GM18505 (cell line): Measurements from ENCODE around the gene IPO11.
"Not testable (repeated sequence)": the region's sequence is repeated elsewhere in the genome, so short reads cannot be mapped to it uniquely, and the experiment has no call there.

Experiments
- ATAC-seq: cut with Tn5 transposase; IDR thresholded peaks from one replicate; pipeline ENCODE4 v1.9.1; 2021; ENCODE audit not compliant: unreplicated experiment
- POLR2A ChIP-seq: IDR thresholded peaks from 4 replicates; pipeline ENCODE4 v1.6.1; 2011; ENCODE audit warnings: borderline replicate concordance; ENCODE audit not compliant: insufficient read depth, insufficient read length; ENCODE audit errors: extremely low read depth

The IPO11 gene

DNA sequence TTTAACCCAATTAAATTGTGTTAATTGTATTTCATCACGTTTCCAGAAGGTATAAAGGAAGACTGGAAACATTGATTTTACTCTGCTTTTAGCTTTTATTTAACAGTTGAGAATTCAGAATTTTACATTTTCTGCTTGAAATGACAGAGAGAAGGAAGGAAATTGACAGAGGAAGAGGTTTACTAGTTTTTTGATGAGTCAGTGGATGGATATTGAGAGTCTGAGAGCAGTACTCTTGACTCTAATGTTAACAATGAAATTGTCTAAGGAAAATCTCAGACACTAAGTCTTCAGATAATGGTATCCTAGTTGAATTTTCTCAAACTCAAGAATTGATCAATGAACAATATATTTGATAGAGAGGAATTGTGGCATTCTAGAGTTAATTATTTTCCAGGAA, 60.6 kb downstream of the IPO11 start:
- ATAC-seq = no peak
- no peak for TF ChIP-seq POLR2A

DNA sequence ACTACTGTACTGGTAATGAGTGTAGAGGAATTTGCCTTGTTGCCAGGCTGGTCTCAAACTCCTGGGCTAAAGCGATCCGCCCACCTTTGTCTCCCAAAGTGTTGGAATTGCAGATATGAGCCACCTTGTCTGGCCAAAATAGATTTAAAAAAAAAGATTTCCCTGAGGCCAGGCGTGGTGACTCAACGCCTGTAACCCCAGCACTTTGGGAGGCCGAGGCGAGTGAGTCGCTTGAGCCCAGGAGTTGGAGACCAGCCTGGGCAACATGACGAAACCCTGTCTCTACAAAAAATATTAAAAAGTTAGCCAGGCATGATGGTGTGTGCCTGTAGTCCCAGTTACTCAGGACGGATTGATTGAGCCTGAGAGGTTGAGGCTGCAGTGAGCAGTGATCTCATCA, 62.5 kb downstream of the IPO11 start:
- no peak for TF ChIP-seq POLR2A
- no peak for ATAC-seq

DNA sequence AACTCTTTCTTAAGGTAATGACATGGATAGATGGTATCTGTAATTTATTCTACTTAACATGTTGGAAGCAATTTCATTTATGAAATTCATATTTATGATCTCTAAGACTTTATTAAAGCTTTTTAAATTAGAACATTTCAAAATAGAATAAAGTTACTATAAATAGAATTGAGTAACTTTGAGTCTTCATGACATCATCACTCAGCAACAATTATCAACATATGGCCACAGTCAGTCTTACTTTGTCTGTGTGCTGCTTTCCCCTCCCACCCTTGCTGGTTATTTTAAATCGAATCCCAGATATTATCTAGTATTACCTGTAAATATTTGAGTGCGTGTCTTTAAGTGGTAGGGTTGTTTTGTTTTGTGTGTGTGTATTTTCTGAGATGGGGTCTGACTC, 65.2 kb downstream of the IPO11 start:
- TF ChIP-seq POLR2A = no peak
- ATAC-seq = no peak

DNA sequence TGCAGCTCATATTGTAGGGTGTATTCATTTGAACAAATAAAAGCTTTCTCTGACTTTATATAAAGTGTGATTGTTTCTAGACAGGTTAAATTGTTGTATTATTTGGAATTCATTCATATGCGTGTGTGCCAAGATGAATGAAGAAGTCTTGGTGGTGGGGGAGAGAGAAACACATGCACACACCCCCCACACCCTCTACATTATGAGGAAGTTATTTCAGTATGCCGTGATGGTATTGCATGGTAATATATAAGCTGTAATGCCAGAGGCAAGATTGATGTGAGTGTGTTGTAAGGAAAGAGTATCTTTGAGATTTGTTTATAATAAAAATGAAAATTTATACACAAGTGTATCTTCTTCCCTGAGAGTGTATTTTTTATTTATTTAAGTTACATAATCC, 71.0 kb downstream of the IPO11 start:
- ATAC-seq = no peak
- no peak for TF ChIP-seq POLR2A

DNA sequence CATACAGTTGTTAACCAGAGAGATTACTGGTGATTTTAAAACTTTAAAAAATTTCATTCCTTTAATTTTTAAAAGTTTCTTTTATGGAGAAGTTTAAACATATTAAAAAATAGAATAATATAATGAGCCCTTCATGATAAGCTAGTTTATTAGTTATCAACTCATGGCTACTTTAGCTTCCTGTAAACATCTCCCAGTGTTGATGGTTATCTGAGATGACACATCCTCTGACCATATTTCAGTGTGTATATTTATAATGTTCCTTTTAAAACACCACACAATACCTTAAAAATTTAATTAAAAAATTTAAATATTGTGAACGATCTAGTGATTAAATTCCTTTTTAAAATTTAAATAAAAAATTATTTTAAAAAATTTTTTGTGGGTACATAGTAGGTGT, 74.1 kb downstream of the IPO11 start:
- no peak for ATAC-seq
- no peak for TF ChIP-seq POLR2A

DNA sequence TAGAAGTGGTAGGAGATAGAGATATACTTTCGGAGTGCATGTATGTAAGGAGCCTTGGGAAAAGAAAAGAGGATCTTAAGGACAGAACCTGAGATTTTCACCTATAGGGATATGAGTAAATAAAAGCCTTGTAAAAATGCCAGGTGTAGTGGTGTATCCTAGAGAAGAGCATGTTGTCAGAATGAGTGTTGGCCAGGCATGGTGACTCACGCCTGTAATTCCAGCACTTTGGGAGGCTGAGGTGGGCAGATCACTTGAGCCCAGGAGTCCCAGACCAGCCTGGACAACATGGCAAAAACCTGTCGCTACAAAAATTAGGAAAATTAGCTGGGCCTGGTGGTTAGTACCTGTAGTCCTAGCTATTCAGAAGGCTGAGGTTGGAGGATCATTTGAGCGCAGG, 76.0 kb downstream of the IPO11 start:
- no peak for ATAC-seq
- TF ChIP-seq POLR2A = no peak

DNA sequence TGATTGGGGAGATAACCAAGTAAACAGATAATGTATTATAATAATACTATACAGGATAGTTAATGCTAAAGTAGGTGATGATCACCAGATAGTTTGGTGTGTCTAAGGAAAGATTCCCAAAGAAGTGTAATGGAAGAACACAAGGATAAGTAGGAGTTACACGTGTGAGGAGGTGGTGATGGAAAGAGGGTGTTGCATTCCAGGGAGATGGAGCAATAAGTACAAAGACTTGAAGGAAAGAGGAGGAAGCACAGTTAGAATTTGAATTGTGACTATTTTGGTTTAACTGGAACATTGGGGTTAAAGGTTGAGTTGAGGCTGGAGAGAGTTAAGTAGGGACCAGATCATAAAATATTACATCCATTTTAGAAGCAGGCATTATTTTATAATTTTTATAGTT, 76.9 kb downstream of the IPO11 start:
- TF ChIP-seq POLR2A = no peak
- no peak for ATAC-seq

DNA sequence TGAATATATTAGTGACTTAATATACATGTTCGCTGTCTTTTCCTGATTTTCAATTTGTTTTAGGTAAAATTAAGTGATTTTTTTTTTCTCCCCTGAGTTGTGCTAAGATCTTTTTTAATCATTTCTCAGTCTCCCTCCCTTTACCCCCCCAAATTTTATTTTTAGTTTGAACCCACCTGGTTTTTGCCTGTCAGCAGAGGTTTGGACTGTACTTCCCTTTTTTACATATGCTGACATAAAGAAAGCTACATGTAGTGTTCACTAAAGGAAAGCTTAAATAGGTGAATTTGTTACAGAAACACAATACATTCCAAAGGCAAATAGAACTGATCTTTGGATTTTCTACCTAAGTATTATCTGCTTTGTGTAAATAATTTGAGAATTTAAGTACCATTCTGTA, 82.2 kb downstream of the IPO11 start:
- TF ChIP-seq POLR2A = no peak
- ATAC-seq = peak; percentile 64

DNA sequence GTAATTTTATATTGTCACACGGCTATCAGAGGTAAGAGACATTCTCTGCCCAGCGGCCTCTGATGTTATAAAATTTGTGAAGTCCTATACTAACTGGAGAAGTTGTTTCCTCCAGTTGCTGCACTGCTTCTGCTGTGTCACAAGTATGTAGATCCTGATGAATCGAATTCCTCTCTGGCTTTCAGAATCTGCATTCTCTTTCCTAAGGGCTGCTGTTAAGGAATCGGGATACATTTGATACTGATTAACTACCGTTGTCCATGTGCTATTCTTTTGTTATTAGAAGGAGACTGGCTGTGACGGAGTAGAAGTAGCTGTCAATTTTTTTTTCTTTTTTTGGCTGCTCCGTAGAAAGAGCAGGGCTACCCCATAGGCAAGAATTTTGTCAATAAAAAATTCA, 84.3 kb downstream of the IPO11 start:
- ATAC-seq = no peak
- TF ChIP-seq POLR2A = no peak

DNA sequence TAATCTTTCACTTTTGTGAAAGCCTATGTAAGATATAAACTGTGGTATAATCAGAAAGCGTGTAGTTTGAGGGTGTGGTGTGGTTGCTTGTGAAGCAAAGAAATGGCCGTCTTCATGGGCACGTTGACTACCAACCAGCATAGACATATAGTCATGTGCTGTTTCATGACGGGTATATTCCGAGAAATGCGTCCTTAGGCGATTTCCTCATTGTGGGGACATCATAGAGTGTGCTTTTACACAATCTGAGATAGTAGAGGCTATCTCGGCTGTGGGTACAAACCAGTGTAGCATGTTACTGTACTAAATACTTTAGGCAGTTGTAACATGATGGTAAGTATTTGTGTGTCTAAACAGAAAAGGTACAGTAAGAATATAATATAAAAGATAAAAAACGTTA, 86.4 kb downstream of the IPO11 start:
- TF ChIP-seq POLR2A = no peak
- no peak for ATAC-seq

DNA sequence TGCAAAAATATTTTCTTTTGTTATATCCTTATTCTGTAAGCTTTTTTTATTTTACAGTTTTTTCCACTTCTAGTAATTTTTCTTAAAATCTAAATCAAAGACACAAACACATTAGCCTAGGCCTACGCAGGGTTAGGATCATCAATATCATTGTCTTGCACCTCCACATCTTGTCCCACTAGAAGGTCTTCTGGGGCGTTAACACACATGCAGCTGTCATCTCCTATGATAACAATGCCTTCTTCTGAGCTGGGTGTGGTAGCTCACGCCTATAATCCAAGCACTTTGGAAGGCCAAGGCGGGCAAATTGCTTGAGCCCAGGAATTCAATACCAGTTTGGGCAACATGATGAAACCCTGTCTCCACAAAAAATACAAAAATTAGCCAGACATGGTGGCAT, 87.2 kb downstream of the IPO11 start:
- no peak for ATAC-seq
- no peak for TF ChIP-seq POLR2A

DNA sequence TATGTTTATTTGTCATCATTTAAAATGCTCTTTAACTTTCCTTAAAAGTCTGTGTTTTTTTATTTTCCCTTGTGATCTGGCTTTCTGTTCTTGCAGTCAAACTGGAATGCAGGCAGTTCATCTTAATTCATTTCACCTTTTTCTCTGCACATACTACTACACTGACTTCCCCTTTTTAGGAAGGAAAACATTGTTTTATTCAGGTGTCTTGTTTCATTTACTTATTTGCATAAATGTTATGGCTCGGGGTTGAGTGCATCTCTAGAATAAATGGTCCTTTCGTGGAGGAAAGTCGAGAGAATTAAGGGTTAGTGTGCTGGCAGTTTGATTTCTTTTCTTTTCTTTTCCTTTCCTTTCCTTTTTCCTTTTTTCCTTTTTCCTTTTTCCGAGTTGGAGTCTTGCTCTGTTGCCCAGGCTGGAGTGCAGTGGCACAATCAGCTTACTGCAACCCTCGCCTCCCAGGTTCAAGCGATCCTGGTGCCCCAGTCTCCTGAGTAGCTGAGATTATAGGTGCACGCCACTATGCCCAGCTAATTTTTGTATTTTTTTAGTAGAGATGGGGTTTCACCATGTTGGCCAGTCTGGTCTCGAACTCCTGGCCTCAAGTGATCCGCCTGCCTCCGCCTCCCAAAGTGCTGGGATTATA, 90.0 kb downstream of the IPO11 start:
- no peak for TF ChIP-seq POLR2A
- no peak for ATAC-seq

DNA sequence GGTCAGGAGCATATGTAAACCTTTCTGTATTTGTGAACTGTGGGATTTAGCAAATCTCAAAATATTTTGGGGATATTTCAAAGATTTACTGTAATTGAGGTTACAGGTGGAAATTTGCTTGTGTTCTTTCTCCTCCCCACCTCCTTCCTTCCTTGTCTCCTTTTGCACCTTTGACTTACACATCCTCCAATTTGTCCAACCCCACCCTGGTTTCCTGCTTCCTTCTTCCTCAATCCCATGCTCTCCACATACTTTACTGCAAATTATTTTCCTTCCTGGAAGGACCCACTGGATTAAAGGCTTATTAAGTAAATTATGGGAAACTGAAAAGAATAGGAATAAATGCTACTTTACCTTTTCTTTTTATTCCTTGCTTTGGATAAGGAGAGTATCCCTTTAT, 91.6 kb downstream of the IPO11 start:
- ATAC-seq = no peak

DNA sequence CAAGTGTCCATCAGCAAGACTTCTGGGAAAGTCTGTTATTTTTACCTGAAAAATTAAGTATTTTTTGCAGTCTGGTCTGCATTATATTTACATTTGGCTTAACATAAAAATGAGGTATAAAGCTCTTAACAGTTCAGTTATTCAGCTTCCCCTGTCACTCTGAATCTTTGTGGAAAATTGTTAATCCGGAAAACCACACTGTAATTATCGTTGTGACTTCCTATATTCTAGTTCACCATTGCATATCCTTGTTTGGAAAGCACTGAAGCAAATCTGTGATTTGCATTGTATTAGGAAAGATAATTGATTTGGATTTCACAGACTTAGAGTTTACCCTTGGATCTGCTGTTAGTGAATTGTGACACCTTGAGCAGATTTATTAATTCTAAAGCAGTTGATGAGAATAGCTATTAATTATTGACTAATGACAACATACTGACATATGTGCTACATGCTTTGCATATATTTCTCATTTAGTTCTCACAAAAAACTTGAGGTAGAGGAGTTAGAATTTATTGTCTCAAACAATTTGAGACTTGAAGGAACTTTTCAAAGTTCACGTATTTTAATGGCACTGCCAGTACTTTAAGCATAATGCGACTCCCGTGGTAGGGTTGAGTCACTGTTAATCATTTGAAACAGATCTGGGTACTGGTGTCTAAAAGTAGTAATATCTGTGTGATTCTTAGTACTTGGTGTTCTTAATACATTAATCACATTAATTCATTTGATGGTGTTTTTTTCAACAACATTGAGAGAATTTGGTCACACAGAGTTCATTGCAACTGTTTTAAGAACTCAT, 94.3 kb downstream of the IPO11 start:
- no peak for ATAC-seq
- TF ChIP-seq POLR2A = no peak

More for the DNA sequence above, 91.6 kb downstream of the IPO11 start:
- TF ChIP-seq POLR2A = no peak

DNA sequence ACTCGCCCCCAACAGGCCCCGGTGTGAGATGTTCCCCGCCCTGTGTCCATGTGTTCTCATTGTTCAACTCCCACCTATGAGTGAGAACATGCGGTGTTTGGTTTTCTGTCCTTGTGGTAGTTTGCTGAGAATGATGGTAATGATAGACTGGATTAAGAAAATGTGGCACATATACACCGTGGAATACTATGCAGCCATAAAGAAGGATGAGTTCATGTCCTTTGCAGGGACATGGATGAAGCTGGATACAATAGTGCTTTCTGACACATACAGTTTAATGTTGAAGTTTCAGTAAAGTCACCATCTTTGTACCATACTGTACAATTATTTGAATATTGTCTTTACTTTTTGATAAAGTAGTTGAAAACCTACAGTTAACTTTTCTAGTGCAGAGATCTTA, 96.2 kb downstream of the IPO11 start:
- not testable (repeated sequence) for ATAC-seq
